Measurements from ENCODE around the gene MEX3A. TPM values are rescaled to one million over a fixed set of nuclear protein-coding genes. Genes with fewer than 3 reads are reported as not detected.
A peak's percentile ranks its signal among the peaks of the same experiment; 100 is the strongest.

The MEX3A gene
- total and polyA plus RNA-seq, 10 of the 15 experiments (the other 5 are each of a cell fraction or from before 2014, with no cell fraction given), result 0.11 to 5.1 (median 1.7) TPM

- peak; percentile 82 for TF ChIP-seq BCL3 (IDR thresholded peaks at IDR 0.05; ENCODE audit: borderline replicate concordance, insufficient read depth, low read depth, low read length, poor library complexity, severe bottlenecking)
- TF ChIP-seq, protein P1, sequence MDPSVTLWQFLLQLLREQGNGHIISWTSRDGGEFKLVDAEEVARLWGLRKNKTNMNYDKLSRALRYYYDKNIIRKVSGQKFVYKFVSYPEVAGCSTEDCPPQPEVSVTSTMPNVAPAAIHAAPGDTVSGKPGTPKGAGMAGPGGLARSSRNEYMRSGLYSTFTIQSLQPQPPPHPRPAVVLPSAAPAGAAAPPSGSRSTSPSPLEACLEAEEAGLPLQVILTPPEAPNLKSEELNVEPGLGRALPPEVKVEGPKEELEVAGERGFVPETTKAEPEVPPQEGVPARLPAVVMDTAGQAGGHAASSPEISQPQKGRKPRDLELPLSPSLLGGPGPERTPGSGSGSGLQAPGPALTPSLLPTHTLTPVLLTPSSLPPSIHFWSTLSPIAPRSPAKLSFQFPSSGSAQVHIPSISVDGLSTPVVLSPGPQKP (IDR thresholded peaks at IDR 0.05; ENCODE audit: low read depth, low read length), result no peak
- peak; percentile 68 for TF ChIP-seq MTA2 (IDR thresholded peaks at IDR 0.05; ENCODE audit: low read depth)
- TF ChIP-seq EED (IDR thresholded peaks at IDR 0.05; ENCODE audit: low read depth), result peak; percentile 94
- peak; percentile 35; the same call in 1 of the 2 replicates for TF ChIP-seq DPF2 (IDR thresholded peaks at IDR 0.05)
- no peak for TF ChIP-seq RAD51 (IDR thresholded peaks at IDR 0.05)
- TF ChIP-seq IRF4 (IDR thresholded peaks at IDR 0.05; ENCODE audit: low read depth, low read length), result peak; percentile 74; the same call in 1 of the 2 replicates
- peak; percentile 88; the same call in 1 of the 2 replicates for TF ChIP-seq BCL11A (IDR thresholded peaks at IDR 0.05; ENCODE audit: low read depth, low read length)
- TF ChIP-seq BACH1 (IDR thresholded peaks at IDR 0.05; ENCODE audit: borderline replicate concordance), result peak; percentile 18
- TF ChIP-seq, protein P2, sequence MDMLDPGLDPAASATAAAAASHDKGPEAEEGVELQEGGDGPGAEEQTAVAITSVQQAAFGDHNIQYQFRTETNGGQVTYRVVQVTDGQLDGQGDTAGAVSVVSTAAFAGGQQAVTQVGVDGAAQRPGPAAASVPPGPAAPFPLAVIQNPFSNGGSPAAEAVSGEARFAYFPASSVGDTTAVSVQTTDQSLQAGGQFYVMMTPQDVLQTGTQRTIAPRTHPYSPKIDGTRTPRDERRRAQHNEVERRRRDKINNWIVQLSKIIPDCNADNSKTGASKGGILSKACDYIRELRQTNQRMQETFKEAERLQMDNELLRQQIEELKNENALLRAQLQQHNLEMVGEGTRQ (IDR thresholded peaks at IDR 0.05; ENCODE audit: borderline replicate concordance, low read depth, low read length), result no peak
- TF ChIP-seq MEF2A (IDR thresholded peaks at IDR 0.05; ENCODE audit: insufficient read depth, low read depth, low read length), result 0 out of 2 replicates have a peak, but pooled peaks have one; percentile 30
- TF ChIP-seq, protein P3, sequence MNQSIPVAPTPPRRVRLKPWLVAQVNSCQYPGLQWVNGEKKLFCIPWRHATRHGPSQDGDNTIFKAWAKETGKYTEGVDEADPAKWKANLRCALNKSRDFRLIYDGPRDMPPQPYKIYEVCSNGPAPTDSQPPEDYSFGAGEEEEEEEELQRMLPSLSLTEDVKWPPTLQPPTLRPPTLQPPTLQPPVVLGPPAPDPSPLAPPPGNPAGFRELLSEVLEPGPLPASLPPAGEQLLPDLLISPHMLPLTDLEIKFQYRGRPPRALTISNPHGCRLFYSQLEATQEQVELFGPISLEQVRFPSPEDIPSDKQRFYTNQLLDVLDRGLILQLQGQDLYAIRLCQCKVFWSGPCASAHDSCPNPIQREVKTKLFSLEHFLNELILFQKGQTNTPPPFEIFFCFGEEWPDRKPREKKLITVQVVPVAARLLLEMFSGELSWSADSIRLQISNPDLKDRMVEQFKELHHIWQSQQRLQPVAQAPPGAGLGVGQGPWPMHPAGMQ (IDR thresholded peaks at IDR 0.05; ENCODE audit: borderline replicate concordance), result no peak
- no peak for TF ChIP-seq MYC (IDR thresholded peaks at IDR 0.05; ENCODE audit: insufficient read depth, insufficient read length, insufficient replicate concordance, low read length, severe bottlenecking)
- no peak for TF ChIP-seq CTCF (IDR thresholded peaks at IDR 0.05 in 2 of 3, conservative IDR thresholded peaks at IDR 0.05 in 1 of 3; ENCODE audit: control insufficient read depth in 2 of 3, extremely low read depth in 1 of 3, insufficient read depth in 1 of 3, low read depth in 3 of 3, low read length in 3 of 3)
- TF ChIP-seq, protein P4, sequence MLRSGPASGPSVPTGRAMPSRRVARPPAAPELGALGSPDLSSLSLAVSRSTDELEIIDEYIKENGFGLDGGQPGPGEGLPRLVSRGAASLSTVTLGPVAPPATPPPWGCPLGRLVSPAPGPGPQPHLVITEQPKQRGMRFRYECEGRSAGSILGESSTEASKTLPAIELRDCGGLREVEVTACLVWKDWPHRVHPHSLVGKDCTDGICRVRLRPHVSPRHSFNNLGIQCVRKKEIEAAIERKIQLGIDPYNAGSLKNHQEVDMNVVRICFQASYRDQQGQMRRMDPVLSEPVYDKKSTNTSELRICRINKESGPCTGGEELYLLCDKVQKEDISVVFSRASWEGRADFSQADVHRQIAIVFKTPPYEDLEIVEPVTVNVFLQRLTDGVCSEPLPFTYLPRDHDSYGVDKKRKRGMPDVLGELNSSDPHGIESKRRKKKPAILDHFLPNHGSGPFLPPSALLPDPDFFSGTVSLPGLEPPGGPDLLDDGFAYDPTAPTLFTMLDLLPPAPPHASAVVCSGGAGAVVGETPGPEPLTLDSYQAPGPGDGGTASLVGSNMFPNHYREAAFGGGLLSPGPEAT (IDR thresholded peaks at IDR 0.05; ENCODE audit: low read depth), result peak; percentile 83
- TF ChIP-seq ZBED1 (IDR thresholded peaks at IDR 0.05; ENCODE audit: borderline replicate concordance), result peak; percentile 82; the same call in 1 of the 2 replicates
- TF ChIP-seq TBL1XR1 (IDR thresholded peaks at IDR 0.05; ENCODE audit: low read depth, low read length), result peak; percentile 65; the same call in 1 of the 2 replicates
- TF ChIP-seq ZSCAN29 (IDR thresholded peaks at IDR 0.05), result no peak
- peak; percentile 40; the same call in 1 of the 2 replicates for TF ChIP-seq NBN (IDR thresholded peaks at IDR 0.05)
- 0 out of 2 replicates have a peak, but pooled peaks have one; percentile 16 for TF ChIP-seq BMI1 (IDR thresholded peaks at IDR 0.05; ENCODE audit: borderline replicate concordance)
- peak; percentile 76 for TF ChIP-seq IKZF1 (conservative IDR thresholded peaks at IDR 0.05)
- peak; percentile 73 for TF ChIP-seq SP1 (IDR thresholded peaks at IDR 0.05; ENCODE audit: low read depth, low read length)
Observed at GRCh38 chr1:156097499-156098178, 15.4 kb upstream of the MEX3A start (continued).

All from GM12878 (cell line).